Measurements from ENCODE around the gene LMBR1.

Gene LMBR1

DNA sequence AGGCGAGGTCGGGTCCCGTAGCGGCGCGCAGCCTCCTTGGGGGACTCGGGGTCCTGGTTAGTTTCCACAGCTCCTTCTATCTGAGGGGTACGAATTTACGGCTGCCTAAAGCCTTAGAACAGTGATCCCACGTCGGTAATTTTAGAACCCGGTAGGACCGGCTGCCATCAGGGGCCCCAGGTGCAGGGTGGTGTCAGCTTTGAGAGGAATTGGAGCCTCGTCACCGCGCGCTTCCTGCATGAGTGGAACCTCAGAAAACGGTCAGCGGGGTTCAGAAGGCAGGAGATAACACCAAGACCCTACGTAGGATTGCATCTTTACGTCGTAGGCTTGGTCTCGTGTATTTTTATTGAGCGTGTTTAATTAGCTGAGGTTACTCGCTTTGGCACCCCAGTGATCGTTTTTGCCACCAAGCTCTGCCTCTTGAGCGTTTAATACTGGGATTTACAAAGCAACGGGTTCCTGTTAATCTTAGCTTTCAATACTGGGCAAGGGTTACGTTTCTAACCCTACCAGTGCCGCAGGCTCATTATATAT lies 252.0 kb downstream of the LMBR1 start:
- Histone ChIP-seq H2BK120ac (ENCODE audit: low read depth, low read length) (peak overlapping the region; percentile 43), H3K27me3 (ENCODE audit: control insufficient read depth in 3 of 3, insufficient read depth in 3 of 3, low read depth in 1 of 3, low read length in 3 of 3) (peaks cover 0 to 4% (median 0%) of the 10 kb centered on the region in 3 experiments), H3K4ac (ENCODE audit: low read length) (no peak overlapping the region), H3K27ac (replicated peaks; ENCODE audit: low read length) (peak overlapping the region; percentile 52), H3K79me1 (ENCODE audit: low read depth, low read length) (peaks cover 5% of the 10 kb centered on the region), H3K9me3 (replicated peaks in 1 of 2; ENCODE audit: control insufficient read depth in 2 of 2, insufficient read depth in 1 of 2, low read depth in 1 of 2, low read length in 2 of 2) (peaks cover 7 to 10% of the 10 kb centered on the region in 2 donors), H3K14ac (ENCODE audit: low read length) (no peak overlapping the region), H3K9ac (ENCODE audit: low read depth, low read length, poor library complexity) (peak overlapping the region; percentile 91), H2BK5ac (ENCODE audit: low read length) (peak overlapping the region; percentile 66), H3K4me2 (ENCODE audit: insufficient read depth, low read length, poor library complexity, severe bottlenecking) (peak overlapping the region; percentile 81), H3K36me3 (replicated peaks in 1 of 2; ENCODE audit: control insufficient read depth in 2 of 2, insufficient read depth in 2 of 2, low read length in 2 of 2) (peaks cover 0 to 2% of the 10 kb centered on the region in 2 donors), H4K91ac (ENCODE audit: low read depth, low read length, poor library complexity) (no peak overlapping the region), H3K4me3 (ENCODE audit: low read length in 2 of 2) (peak overlapping the region; percentile 79 to 94), H4K8ac (ENCODE audit: low read depth, low read length) (no peak overlapping the region), H2AFZ (ENCODE audit: low read length) (peak overlapping the region; percentile 98), H3K4me1 (ENCODE audit: control insufficient read depth in 2 of 2, insufficient read depth in 1 of 2, low read depth in 1 of 2, low read length in 2 of 2) (peaks cover 1 to 8% of the 10 kb centered on the region in 2 donors), H3K23ac (ENCODE audit: low read depth, low read length, poor library complexity) (peak overlapping the region; percentile 92), H2BK12ac (ENCODE audit: low read length) (no peak overlapping the region), H2AK5ac (ENCODE audit: low read depth, low read length) (no peak overlapping the region), H2BK15ac (ENCODE audit: low read length) (peak overlapping the region; percentile 22), H3K18ac (ENCODE audit: low read length) (peak overlapping the region; percentile 92)
- DNase-seq (ENCODE audit: low spot score): no peak
- no CpG with 5 or more reads among the region's 30 CpGs for WGBS, 2 donors (ENCODE audit: extremely low coverage in 2 of 2, insufficient read length in 2 of 2, insufficient replicate concordance in 1 of 2)

DNA sequence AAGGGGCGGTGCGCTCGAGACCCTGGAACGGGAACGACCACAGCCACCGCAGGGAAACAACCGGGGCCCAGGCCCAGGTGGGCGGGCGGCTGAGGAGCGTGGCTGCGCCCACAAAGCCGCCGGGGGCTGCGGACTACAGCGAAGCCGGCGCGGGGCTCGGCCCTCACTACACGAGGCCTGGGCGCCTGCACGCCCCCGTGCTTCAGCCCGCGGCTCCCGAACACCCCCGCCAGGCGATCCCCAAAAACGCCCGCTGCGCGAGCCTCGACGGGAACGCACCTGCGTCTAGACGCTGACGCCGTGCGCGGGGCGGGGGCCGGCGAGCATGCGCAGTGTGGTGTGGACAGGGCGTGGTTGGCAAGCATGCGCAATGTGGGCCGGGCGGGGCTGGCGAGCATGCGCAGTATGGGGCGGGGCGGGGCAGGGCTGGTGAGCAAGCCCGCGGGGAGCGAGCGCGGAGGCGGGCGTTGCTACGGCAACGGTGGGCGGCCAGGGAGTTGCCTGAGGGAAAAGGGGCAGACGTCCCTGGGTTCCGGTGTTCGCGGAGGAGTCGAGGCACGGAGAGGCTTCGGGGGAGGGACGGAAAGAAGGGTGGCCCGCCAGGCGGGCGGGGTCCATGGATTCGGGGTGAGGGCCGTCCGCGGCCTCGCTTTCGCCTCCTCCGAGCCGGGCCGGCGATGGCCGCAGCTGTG lies 252.6 kb downstream of the LMBR1 start, which contains the start of gene RNF32:
Gene RNF32, plus strand, starts transcription at position 518 of the 692 bp plus-strand sequence. CDS start 3,104 bp downstream, outside the sequence.
- H3K79me1 ChIP-seq (ENCODE audit: low read depth, low read length): peaks cover 5% of the 10 kb centered on the region
- H4K8ac ChIP-seq (ENCODE audit: low read depth, low read length): peak within 1 kb of the TSS; percentile 100
- peak within 1 kb of the TSS; percentile 48 for H4K91ac ChIP-seq (ENCODE audit: low read depth, low read length, poor library complexity)
- H2AK5ac ChIP-seq (ENCODE audit: low read depth, low read length): peak within 1 kb of the TSS; percentile 99
- H3K4me3 ChIP-seq (ENCODE audit: low read length in 2 of 2): peak within 1 kb of the TSS; percentile 79 to 94
- H3K23ac ChIP-seq (ENCODE audit: low read depth, low read length, poor library complexity): peak within 1 kb of the TSS; percentile 92
- peak; percentile 93 for DNase-seq (ENCODE audit: low spot score)
- H3K27ac ChIP-seq (replicated peaks; ENCODE audit: low read length): peak within 1 kb of the TSS; percentile 52
- peaks cover 1 to 8% of the 10 kb centered on the region in 2 donors for H3K4me1 ChIP-seq (ENCODE audit: control insufficient read depth in 2 of 2, insufficient read depth in 1 of 2, low read depth in 1 of 2, low read length in 2 of 2)
- peak within 1 kb of the TSS; percentile 39 for H3K14ac ChIP-seq (ENCODE audit: low read length)
- H2BK5ac ChIP-seq (ENCODE audit: low read length): peak within 1 kb of the TSS; percentile 66
- WGBS, 2 donors (ENCODE audit: extremely low coverage in 2 of 2, insufficient read length in 2 of 2, insufficient replicate concordance in 1 of 2): no CpG with 5 or more reads among the region's 85 CpGs
- peak within 1 kb of the TSS; percentile 95 for H3K18ac ChIP-seq (ENCODE audit: low read length)
- peak within 1 kb of the TSS; percentile 98 for H2AFZ ChIP-seq (ENCODE audit: low read length)
- H3K27me3 ChIP-seq (ENCODE audit: control insufficient read depth in 3 of 3, insufficient read depth in 3 of 3, low read depth in 1 of 3, low read length in 3 of 3): peaks cover 0 to 4% (median 0%) of the 10 kb centered on the region in 3 experiments
- peaks cover 7 to 10% of the 10 kb centered on the region in 2 donors for H3K9me3 ChIP-seq (replicated peaks in 1 of 2; ENCODE audit: control insufficient read depth in 2 of 2, insufficient read depth in 1 of 2, low read depth in 1 of 2, low read length in 2 of 2)
- peaks cover 0 to 2% of the 10 kb centered on the region in 2 donors for H3K36me3 ChIP-seq (replicated peaks in 1 of 2; ENCODE audit: control insufficient read depth in 2 of 2, insufficient read depth in 2 of 2, low read length in 2 of 2)
- H2BK120ac ChIP-seq (ENCODE audit: low read depth, low read length): peak within 1 kb of the TSS; percentile 44
- peak within 1 kb of the TSS; percentile 81 for H3K4me2 ChIP-seq (ENCODE audit: insufficient read depth, low read length, poor library complexity, severe bottlenecking)
- peak within 1 kb of the TSS; percentile 91 for H3K9ac ChIP-seq (ENCODE audit: low read depth, low read length, poor library complexity)
- H2BK12ac ChIP-seq (ENCODE audit: low read length): no peak within 1 kb of the TSS
- H2BK15ac ChIP-seq (ENCODE audit: low read length): peak within 1 kb of the TSS; percentile 25
- H3K4ac ChIP-seq (ENCODE audit: low read length): peak within 1 kb of the TSS; percentile 79

DNA sequence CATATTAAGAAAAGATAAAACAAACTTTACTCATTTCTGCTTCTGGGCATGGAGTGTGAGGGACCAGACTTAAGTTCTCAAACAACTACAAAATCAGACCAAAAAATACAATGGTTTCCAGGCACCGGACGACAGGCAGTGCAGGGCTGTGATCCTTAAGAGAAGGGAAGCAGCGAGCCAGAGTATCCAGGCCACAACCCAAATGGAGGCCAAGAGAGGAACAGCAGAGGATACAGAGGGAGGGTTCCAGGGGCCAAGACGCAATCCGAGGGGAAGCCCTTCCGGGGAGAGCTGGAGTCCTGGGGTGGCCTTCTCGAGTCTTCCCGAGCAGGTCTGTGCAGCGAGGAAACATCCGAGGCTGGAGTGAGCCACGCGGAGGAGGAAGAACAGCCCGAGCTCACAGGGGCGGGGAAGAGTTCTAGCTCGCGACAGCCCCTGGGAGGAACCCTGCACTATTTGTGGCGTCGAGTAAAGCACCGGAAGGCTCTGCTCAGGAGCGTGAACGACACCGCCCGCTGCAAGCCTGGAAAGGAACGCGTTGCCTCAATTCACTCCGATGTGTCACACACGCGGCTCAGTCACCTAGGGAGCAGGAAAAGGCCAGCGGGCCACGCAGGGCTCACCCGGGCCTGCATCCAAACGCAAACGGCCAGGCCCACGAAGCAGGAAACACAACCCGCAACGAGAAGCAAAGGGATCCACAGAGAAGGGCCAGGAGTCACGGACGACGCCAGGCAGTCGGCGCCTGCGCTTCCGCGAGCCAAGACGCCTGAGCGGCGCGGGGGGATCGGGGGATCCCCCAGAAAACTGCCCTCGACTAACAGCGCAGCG lies 253.3 kb downstream of the LMBR1 start:
- Histone ChIP-seq H2AK5ac (ENCODE audit: low read depth, low read length) (peak overlapping the region; percentile 99), H3K9me3 (replicated peaks in 1 of 2; ENCODE audit: control insufficient read depth in 2 of 2, insufficient read depth in 1 of 2, low read depth in 1 of 2, low read length in 2 of 2) (peaks cover 7 to 10% of the 10 kb centered on the region in 2 donors), H2BK120ac (ENCODE audit: low read depth, low read length) (peak overlapping the region; percentile 44), H3K4ac (ENCODE audit: low read length) (peak overlapping the region; percentile 79), H2AFZ (ENCODE audit: low read length) (peak overlapping the region; percentile 98), H3K14ac (ENCODE audit: low read length) (peak overlapping the region; percentile 39), H3K4me3 (ENCODE audit: low read length in 2 of 2) (peak overlapping the region; percentile 77 to 79), H4K8ac (ENCODE audit: low read depth, low read length) (peak overlapping the region; percentile 84), H3K36me3 (replicated peaks in 1 of 2; ENCODE audit: control insufficient read depth in 2 of 2, insufficient read depth in 2 of 2, low read length in 2 of 2) (peaks cover 0 to 2% of the 10 kb centered on the region in 2 donors), H3K27me3 (ENCODE audit: control insufficient read depth in 3 of 3, insufficient read depth in 3 of 3, low read depth in 1 of 3, low read length in 3 of 3) (peaks cover 0 to 4% (median 0%) of the 10 kb centered on the region in 3 experiments), H3K4me2 (ENCODE audit: insufficient read depth, low read length, poor library complexity, severe bottlenecking) (peak overlapping the region; percentile 77), H2BK15ac (ENCODE audit: low read length) (peak overlapping the region; percentile 25), H4K91ac (ENCODE audit: low read depth, low read length, poor library complexity) (peak overlapping the region; percentile 48), H2BK12ac (ENCODE audit: low read length) (no peak overlapping the region), H3K4me1 (ENCODE audit: control insufficient read depth in 2 of 2, insufficient read depth in 1 of 2, low read depth in 1 of 2, low read length in 2 of 2) (peaks cover 1 to 8% of the 10 kb centered on the region in 2 donors), H3K9ac (ENCODE audit: low read depth, low read length, poor library complexity) (no peak overlapping the region), H3K23ac (ENCODE audit: low read depth, low read length, poor library complexity) (peak overlapping the region; percentile 92), H3K18ac (ENCODE audit: low read length) (peak overlapping the region; percentile 95), H3K79me1 (ENCODE audit: low read depth, low read length) (peaks cover 5% of the 10 kb centered on the region), H2BK5ac (ENCODE audit: low read length) (peak overlapping the region; percentile 66), H3K27ac (replicated peaks; ENCODE audit: low read length) (no peak overlapping the region)
- no peak for DNase-seq (ENCODE audit: low spot score)
- WGBS, 2 donors (ENCODE audit: extremely low coverage in 2 of 2, insufficient read length in 2 of 2, insufficient replicate concordance in 1 of 2): no CpG with 5 or more reads among the region's 52 CpGs

All from neuronal stem cell (in vitro differentiated cells).